Measurements from ENCODE around the gene CPLX1.

The CPLX1 gene

DNA sequence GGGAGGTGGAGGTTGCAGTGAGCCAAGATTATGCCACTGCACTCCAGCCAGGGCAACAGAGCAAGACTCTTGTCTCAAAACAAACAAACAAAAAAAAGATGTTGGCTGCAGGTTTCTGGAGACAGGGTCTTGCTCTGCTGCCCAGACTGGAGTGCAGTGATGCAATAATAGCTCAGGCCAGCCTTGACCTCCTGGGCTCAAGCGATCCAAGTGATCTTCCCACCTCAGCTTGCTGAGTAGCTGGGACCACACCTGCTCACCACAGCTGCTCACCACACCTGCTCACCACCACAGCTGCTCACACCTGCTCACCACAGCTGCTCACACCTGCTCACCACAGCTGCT is 29.9 kb upstream of the CPLX1 start:
- DNase-seq (ENCODE audit: low read depth) = no peak

DNA sequence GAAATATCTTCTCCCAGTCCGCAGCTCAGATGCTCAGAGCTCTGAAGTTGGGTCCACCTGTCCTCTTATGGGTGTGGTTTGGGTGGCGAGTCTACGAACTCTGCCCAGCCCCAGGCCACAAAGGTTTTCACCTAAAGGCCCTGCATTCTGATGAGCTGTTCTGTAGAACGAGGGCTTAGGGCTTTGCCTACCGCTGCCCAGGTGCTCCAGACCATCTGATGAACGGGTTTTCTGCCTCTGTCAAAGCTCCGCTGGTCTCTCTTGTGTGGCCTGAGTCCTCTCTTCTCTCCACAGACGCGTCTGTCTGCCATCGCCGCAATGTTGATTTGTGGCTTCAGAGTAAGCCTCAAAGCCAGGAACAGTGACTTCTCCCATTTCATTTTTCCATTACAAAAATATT is 28.4 kb upstream of the CPLX1 start:
- no peak for DNase-seq (ENCODE audit: low read depth)

DNA sequence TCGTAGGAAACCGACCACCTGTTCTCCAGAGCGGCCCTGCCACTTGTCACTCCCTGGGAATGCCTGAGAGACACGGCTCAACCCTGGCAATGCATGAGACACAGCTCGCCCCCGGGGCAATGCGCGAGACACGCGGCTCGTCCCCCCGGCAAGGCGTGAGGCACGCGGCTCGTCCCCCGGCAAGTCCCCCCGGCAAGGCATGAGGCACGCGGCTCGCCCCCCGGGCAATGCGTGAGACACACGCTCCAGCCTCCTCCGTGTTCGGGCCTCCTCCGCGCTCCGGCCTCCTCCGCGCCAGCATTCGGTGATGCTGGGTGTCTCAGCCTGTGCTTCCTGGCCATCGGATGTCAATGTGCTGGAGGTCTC is 27.5 kb upstream of the CPLX1 start:
- DNase-seq (ENCODE audit: low read depth) = no peak

DNA sequence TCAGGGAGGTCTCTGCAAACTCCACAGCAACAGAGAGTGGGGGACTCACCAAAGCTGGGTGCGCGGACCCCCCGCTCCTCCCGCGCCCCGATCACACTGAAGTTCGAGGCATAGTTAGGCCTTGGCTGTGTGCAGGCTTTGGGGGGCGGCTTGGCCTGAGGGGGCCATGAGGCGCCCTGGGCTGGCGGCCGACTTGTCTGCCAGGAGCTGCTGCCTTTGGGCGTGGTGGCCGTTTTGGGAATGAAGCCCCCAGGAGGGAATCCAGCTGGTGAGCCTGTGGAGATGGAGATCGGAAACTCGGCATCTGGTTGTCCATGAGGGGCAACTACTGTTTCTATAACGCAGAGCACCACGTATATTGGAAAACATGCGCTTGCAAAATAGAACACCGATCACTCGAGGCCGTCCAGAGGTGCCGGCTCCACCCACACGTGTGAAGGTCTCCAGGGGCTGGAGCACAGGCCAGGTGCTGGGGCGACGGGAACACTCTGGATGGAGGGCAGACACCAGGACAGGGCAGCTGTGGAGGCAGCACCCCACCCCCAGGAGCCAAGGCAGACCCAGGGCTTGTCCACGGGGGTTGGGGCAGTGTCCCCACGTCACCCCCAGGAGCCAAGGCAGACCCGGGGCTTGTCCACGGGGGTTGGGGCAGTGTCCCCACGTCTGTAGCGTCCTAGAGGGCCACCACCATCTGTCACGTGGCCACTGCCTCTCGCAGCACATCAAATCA is 25.9 kb upstream of the CPLX1 start:
- no peak for DNase-seq (ENCODE audit: low read depth)

DNA sequence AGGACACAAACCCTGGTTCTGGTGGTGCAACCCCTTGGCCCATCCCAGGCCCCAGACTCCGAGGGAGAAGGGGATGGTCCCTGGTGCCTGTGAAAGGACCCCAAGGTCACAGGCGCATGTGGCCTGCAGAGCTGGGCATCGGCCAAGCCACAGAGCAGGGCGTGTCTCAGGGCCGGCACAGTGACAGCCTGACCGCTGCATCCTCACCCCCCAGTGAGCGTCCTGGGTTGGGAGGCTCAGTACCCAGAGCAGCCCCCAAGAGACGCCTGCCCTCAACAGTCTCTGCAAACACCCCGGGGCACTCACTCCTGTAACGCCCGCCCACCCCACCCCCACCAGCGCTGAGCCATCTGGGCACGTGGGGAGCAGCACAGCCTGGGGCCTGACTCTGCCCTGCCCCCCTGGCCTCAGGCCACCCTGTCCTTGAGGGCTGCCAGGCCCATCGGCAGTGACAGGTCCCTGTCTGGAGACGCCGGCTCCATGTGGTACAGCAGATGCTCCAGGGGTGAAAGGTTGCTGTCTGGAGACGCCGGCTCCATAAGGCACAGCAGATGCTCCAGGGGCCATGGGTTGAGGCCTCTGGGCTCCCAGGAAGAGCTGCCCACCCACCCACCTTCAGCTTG is 24.5 kb upstream of the CPLX1 start:
- no peak for DNase-seq (ENCODE audit: low read depth)

DNA sequence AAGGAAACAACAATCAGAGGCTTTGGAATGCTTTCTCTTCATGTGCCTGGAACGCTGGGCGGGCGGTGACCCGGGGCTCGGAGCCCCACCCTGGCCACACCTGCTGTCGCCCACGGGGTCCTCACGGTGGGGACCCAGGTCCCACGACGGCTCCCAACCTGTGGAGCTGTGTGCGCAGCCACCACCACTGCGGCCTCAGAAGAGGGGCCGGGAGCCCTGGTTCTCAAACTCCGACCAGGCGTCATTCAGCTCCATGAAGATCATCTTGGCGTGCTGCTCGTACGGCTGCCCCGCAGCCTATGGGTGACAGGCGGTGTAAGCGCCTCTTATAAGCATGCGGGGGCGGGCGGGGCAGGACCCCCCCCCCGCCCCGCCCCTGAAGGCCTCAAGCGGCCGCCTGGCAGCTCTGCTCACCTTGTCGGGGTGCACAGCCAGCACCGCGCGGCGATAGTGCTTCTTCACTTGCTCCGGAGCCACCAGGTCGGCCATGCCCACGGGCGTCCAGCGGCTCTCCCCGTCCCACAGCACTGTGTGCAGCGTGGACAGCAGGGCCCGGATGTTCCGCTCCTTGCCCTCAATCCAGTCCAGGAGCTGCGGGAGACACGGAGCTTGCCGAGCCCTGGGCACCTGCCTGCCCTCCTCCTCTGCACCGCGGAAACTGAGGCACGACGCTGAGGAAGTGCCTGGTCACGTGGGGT is 23.7 kb upstream of the CPLX1 start:
- DNase-seq (ENCODE audit: low read depth) = no peak

DNA sequence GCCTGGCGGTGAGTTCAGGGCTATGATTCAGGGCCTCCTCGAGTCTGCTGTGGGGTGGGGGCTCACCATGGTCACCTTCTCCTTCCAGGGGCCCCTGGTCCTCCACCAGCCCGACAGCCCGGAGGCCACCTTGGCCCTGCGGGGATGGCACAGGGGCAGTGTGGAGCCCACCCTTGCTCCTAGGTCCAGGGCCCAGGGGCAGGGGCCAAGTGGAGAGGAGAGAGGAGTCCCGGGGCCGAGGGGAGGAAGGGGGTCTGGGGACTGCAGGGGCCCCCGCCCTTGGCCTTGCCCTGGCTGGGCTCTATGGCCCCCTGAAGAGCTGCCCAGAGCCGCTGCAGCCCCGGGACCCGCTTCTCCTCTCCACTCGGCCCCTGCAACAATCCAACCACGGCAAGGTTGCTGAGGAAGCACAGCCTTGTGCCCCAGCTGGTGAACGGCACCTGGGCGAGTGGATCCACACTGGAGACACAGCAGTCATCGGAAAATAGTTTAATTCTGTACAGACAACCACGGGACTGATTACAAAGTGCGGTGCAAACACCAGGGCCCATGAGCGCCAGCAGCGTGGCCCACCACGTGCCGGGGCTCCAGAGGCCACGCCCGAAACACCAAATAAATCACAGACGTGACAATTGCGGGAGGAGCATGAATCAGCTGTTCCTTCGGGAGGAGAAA is 23.0 kb upstream of the CPLX1 start:
- DNase-seq (ENCODE audit: low read depth) = no peak

DNA sequence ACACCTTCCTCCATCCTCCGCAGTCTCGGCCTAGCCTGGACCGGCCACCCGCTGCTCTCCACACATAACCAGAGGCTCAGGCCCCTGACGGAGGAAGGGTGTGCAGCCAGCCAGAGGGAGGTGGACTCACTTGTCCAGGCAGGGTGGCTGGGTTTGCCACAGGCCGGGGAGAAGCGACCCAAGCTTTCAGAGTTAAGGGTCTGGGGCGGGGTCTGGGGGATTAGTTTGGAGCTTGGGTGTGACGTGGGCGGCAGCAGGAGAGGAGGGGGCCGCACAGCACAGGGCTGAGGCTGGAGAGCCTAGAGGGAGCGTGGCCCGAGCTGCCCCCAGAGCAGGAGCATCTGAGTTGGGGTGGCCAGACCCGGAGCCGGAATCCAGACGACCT is 22.4 kb upstream of the CPLX1 start:
- no peak for DNase-seq (ENCODE audit: low read depth)

DNA sequence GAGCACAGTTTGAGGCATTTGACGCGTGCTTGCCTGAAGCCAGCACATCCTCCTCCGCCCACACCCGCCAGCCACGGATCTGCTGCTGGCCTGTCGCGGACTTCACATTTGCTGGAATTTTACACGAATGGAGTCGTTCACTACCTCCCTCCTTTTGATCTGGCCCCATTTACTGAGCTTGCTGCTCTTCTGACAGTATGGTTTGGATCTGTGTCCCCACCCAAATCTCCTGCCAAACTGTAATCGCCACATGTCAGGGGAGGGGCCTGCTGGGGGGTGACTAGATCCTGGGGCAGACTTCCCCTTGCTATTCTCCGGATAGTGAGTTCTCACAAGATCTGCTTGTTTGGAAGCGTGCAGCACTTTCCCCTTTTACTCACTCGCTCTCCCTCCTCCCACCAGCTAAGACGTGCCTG is 19.9 kb upstream of the CPLX1 start:
- DNase-seq (ENCODE audit: low read depth) = no peak

DNA sequence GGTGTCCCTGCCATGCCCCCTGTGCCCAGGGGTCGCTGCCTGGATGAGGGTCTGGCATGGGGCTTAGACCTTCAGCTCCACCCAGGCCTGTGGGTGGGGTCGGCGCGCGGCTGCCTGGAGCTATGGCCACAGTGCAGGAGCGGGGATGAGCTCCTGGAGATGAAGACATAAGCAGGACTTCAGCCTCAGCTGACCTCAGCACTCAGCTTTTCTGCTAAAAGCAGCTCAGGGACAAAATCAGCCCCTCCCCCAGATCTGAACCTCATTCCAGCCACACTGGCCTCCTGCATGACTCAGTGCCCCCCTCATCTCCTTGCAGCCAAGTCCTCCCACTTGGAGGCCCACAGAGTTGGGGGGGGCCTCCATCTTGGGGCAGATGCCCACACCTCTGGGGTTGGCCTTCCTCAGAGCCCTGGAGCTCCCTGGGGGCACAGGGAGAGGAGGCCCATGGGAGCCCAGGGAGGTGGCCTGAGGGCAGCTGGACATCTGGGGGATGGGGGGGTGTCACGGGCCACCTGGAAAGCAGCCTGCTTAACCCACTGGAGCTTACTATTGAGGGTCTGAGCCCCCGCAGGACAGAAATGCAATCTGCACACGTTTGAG is 19.4 kb upstream of the CPLX1 start:
- DNase-seq (ENCODE audit: low read depth) = no peak

DNA sequence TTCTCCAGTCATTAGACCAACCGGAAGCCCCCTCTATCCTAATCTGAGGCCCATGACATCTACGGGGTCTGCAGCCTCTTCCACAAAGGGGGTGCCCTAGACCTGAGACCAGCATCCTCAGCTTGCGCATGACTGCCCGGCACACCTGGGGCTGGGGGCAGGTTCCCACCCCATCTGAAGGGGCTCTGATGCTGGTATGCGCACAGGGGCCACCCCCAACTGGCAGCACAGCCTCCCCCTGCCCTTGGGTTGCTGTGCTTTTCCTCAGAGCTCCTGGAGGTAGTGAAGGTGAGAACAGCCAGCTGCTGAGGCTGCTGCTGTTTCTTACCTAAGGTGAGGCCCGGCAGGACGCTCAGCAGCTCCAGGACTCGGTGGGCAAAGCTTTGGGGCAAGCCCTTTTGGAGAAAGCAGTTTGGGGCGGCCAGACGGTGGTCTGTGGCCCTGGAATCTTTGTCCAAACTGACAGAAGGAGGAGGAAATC is 18.9 kb upstream of the CPLX1 start:
- DNase-seq (ENCODE audit: low read depth) = no peak

DNA sequence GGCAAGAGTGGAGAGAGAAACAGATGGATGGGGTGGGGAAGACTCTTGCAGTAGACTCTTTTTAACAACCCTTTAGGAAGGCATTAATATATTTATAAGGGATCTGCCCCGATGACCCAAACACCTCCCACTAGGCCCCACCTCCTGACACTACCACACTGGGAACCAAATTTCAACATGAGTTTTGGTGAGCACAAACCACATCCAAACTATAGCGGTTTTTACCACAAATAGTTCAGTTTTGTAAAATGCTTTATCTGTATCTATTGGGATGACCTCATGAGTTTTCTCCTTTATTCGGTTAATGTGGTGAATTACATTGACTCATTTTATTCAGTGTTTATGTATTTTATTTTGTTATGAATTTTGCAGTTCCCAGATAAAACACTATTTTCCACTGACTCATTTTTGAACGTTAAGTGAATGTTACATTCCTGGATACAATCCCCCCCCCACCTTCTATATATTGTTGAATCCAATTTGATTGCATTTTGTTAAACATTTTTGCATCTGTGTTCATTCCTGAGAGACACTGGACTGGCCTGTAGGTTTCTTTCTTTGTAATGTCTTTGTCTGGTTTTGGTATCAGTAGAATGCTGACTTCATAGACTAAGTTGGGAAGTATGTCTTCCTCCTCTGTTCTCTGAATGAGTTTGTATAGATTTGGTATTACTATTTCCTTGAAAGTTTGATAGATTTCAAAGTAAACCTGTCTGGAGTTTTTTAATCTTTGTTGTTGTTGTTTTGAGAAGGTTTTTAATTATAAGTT is 13.9 kb upstream of the CPLX1 start:
- DNase-seq (ENCODE audit: low read depth) = no peak

DNA sequence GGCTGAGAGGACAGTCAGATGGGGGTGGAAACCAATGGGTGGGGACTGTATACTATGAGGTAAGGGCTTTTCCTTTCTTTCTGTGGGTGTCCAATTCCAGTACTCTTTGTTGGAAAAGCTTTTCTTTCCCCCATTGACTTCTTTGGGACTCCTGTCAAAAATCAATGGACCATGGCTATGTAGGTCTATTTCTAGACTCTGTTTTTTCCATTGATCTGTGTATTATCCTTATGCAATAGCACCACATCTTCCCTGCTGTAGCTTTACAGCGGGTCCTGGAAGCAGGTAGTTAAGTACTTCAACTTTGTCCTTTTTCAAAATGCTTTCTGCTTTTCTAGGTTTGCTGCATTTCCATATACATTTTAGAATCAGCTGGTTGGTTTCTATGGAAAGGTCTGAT is 11.8 kb upstream of the CPLX1 start:
- DNase-seq (ENCODE audit: low read depth) = no peak

DNA sequence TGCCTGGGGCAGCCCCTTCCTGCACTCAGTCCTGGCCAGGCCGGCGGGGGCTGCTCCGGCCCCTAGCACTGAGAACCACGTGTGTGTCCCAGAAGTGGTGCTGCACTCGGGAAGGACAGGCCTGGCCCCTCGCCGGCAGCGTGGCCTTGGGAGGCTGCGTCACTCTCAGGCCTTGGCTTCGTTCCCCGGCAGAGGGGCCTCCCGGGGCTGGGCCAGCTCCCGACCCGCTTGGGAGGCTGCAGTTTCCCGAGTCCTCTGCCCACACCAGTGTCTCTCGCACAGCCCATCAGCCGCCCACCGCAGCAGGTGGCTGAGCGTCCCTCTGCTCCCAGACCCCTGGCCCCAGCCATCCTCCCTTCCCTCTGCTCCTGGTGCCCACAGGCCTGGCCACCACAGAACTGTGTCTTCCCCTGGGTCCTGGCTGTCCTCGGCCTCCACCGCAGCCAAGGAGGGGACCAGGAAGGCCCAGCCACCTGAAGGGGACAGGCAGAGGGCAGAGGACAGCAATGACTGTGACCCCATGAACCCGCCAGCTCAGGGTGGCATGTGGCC is 10.9 kb upstream of the CPLX1 start:
- no peak for DNase-seq (ENCODE audit: low read depth)

DNA sequence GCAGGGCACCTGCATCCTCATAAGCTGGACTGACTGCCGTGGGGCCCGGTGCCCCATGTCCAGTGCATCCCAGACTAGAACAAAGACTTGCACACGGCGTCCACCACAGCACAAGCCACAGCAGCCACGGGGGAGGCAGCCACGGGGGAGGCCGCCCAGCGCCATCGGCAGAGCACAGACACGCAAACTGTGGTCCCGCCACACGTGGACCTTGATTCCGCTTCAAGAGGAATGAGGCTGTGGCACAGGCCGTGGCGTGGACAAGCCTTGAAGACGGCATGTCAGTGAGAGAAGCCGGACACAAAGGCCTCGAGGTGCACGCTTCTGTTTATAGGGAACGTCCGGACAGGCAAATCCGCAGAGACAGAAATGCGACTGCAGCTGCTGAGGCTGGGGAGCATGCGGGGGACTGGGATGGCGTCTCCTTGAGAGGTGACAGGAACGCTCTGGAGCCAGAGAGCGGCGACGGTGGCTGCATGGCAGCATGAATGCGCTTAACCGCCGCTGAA is 10.1 kb upstream of the CPLX1 start:
- no peak for DNase-seq (ENCODE audit: low read depth)

DNA sequence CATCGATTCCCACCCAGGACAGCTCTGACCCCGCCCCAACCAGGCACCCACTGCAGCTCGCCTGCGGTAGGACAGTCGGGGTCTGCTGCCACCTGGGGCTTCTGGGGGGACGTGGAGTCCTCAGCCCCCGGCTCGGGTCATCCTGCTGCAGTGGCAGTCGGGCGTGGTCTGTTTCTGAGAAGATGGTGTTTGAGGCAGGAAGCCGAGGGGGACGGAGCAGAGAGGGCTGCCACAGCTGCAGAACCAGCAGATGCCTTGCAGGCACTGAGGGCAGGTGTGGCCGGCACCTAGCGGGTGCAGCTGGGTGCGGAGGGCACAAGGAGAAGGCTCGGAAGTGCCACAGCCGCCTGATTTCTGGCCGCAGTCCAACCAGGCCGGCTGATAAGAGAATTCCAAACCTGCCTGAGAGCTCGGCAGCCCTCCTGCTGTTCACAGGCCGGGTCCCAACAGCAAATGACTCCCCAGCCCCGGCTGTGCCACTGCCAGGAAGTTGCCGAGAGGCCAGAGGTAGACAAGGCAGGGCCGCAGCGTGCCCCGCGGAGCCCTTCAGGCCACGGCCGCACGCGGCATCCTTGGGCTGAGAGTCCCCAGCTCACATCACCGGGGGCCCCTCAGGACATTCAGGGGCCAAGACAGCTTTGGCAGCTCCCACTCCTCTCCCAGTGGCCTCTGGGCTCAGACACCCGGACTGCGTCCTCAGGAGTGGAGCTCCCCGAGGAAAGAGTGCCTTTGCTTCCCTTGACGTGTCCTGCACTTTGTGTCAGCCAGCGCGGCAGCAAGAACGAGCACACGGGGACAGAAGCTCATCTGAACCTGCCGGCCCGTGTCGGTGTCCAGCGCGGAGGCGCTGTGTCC is 9.4 kb upstream of the CPLX1 start:
- no peak for DNase-seq (ENCODE audit: low read depth)

DNA sequence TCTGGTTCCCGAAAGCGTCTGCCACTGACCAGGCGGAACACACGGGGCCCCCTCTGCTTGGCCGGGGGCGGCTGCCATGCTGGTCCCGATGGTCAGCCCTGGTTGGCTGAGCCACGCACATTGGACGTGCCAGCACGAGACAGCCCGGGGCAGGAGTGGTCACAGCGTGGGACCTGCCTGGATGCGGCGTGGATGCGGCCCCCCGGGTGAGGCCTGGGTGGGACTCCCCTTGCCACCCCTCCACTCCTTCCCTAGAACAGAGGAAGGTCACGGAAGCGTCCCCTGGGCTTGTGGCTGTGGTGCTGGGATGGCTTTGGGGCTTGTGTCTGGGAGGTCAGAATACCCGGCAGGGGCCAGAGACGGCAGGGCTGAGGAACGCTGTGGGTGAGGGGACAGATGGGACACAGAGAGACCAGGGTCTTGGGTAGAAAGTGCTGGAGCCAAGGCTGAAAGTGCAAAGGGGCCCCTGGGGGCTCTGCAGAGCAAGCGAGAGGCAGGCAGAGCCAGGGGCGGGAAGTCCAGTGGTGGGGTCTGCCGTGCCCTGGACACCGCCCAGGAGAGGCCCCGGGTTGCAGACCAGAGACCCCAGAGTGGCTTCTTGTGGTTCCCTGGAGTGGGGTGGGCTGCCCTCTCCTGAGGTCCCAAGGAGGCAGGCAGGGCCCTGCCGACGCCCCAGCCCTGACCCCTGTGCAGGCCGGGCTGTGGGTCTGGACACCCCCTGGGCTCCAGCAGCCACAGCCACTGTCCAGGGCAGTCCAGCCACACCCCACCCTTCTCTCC is 8.6 kb upstream of the CPLX1 start:
- DNase-seq (ENCODE audit: low read depth) = no peak

DNA sequence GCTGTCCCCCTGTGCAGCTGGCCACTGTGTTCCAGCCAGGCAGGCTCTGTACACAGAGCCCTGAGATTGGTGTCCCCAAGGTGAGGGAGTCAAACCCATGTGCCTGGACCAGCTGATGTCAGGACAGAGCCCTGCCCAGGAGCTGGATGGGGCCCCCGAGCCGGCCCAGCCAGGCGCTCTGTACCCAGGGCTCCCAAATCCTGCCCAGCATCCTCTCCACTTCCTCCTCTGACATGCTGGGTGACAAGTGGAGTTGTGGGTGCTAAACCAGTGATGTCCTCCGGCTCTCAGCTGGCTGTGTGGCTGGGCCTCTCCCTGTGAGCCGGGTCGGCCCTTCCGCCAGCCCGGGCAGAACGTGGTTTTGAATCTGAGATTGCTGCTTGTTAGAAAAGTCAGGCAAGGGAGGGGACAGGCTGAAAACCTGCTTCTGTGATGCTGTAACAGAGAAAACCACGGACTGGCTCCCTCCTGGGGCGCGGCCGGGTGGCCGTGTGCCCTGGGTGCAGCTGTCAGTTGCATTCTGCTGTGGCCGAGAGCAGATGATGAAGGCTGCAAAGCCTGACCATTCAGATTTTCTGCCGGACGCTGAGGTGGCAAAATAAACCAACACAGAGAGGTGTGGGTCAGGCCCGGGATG is 7.9 kb upstream of the CPLX1 start:
- no peak for DNase-seq (ENCODE audit: low read depth)

DNA sequence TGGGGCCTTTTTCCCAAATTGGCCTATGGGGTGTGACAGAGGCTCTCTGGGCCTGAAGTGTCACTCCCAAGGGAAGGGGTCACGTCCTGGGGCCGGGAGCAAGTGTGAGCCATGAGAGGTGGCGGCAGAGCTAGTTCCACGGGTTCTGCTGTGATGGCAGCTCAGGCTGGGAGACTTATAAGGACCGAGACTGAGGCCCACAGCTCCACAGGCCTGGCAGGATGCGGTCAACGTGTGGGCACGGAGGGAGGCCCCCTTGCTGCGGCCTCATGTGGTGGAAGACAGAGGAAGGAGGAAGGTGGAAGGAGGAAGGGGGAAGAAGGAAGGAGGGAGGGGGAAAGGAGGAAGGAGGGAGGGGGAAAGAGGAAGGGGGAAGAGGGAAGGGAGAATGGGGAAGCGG is 7.2 kb upstream of the CPLX1 start:
- no peak for DNase-seq (ENCODE audit: low read depth)
